Right ventricle myocardium inferior (tissue), 1 donor: ENCODE results near the gene OR14C36. TPM values are rescaled to one million over a fixed set of nuclear protein-coding genes. Genes with fewer than 3 reads are reported as not detected.

Source experiments
- total RNA-seq: library from RNA; stranded (reverse); fragmentation: NEBNext Ultra II Directional; extraction: Animal tissue kit (Norgen Biotek cat#: 25700); gene quantifications from one replicate; pipeline ENCODE4 v1.2.1, GENCODE V29; 2021
- donor health status: DM: no; HTN: yes; CAD: no; lungs with severe emphysema.

OR14C36 gene
- total RNA-seq, 1 donor from 2014 or later, result not detected

Other genes starting within 250 kb of the OR14C36 start
- gene OR2M5, start 203.6 kb upstream of the OR14C36 start, total RNA-seq, result not detected
- gene OR2M2, start 174.0 kb upstream of the OR14C36 start, total RNA-seq, result not detected
- not detected for gene OR2M3, start 151.5 kb upstream of the OR14C36 start, total RNA-seq
- not detected for gene OR2M4, start 117.4 kb upstream of the OR14C36 start, total RNA-seq
- not detected for gene OR2T33, start 70.8 kb upstream of the OR14C36 start, total RNA-seq
- not detected for gene OR2T12, start 45.4 kb upstream of the OR14C36 start, total RNA-seq
- not detected for gene OR2M7, start 24.2 kb upstream of the OR14C36 start, total RNA-seq
- gene OR2T4, start 12.9 kb downstream of the OR14C36 start, total RNA-seq, result not detected
- gene OR2T6, start 27.0 kb downstream of the OR14C36 start, total RNA-seq, result not detected
- not detected for gene OR2T1, start 54.3 kb downstream of the OR14C36 start, total RNA-seq
- not detected for gene OR2T2, start 96.9 kb downstream of the OR14C36 start, total RNA-seq
- gene OR2T3, start 124.6 kb downstream of the OR14C36 start, total RNA-seq, result not detected
- gene OR2T5, start 139.8 kb downstream of the OR14C36 start, total RNA-seq, result not detected
- gene OR2G6, start 159.3 kb downstream of the OR14C36 start, total RNA-seq, result not detected
- gene OR2T29, start 214.0 kb downstream of the OR14C36 start, total RNA-seq, result not detected
- gene OR2T34, start 226.0 kb downstream of the OR14C36 start, total RNA-seq, result not detected
- not detected for gene OR2T10, start 248.9 kb downstream of the OR14C36 start, total RNA-seq